GM19328 (cell line): ENCODE measurements around the gene SLC16A3.

Experiments
- ATAC-seq: cut with Tn5 transposase; IDR thresholded peaks from one replicate; pipeline ENCODE4 v1.9.1; 2021; ENCODE audit warnings: mild to moderate bottlenecking, moderate library complexity; ENCODE audit not compliant: unreplicated experiment

The SLC16A3 gene

GRCh38 chr17:82280537-82280936 is 51.7 kb downstream of the SLC16A3 start:
- no peak for ATAC-seq

GRCh38 chr17:82281076-82281475 is 52.2 kb downstream of the SLC16A3 start:
- no peak for ATAC-seq

DNA sequence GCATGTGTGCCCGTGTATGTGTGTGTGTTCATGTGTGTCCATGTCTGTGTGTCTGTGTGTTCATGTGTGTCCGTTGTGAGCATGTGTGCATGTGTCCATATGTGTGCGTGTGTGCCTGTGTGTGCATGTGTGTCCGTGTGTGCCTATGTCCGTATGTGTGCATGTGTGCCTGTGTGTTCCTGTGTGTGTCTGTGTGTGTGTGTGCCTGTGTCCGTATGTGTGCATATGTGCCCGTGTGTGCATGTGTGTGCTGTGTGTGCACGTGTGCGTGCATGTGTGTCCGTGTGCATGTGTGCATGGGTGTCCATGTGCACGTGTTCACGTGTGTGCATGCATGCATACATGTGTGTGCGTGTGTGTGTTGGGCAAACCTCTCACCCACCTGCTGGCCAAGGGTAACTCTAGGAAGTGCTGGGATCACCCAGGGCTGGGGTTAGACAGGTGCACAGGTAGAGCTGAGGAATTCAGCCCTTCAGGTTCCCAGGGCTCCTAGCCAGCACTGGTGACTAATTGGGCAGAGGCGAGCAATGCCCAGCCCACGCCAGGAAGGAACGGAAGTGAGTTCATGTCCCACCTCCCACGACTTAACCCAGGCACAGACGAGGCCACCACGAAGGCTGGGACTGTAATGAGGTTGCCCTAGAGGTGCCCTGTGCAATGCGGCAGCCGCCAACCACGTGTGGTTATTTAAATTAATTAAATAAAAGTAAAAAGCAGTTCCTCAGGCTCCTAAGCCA is 52.8 kb downstream of the SLC16A3 start:
- no peak for ATAC-seq

- ATAC-seq, result no peak
Measured at GRCh38 chr17:82282239-82283207, 53.7 kb downstream of the SLC16A3 start.

DNA sequence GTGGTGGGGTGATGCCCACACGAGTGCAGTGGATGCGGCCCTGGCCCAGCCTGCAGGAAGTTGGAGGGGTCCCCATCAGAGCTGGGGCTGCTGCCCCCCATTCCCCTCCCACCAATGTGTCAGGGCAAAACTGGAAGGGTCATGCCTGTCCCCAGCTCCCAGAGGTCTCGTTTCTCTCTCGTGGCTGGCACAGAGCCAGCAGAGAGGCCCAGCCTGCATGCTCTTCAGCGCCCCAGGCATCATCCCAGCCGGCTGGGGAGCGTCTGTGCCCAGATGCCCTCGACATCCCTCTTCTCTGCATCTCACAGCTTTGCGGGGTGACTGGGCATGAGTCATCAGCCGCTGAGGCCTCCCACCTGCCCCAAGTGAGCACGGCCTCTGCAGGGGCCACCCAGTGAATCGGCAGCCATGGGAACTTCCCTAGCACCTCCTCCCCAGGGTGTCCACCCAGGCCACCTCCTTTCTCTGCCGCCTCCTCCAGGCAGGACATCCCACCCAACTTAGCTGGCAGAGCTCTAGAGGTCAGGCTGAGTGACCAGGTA is 54.4 kb downstream of the SLC16A3 start:
- no peak for ATAC-seq

- no peak for ATAC-seq
Measured at GRCh38 chr17:82285141-82285540, 56.3 kb downstream of the SLC16A3 start.

- no peak for ATAC-seq
Measured at GRCh38 chr17:82287013-82287867, 58.4 kb downstream of the SLC16A3 start.

GRCh38 chr17:82287868-82288801 is 59.3 kb downstream of the SLC16A3 start:
- ATAC-seq, result no peak
